ENCODE data around the gene SUV39H1. TPM values are rescaled to one million over a fixed set of nuclear protein-coding genes. Genes with fewer than 3 reads are reported as not detected.

Gene SUV39H1
- total and polyA plus RNA-seq, 9 of the 15 experiments (the other 6 are each of a cell fraction or from before 2014, with no cell fraction given), result 4.7 to 34.7 (median 17.9) TPM

GRCh38 chrX:48696909-48697727, 584 bp downstream of the SUV39H1 start (continued):
- TF ChIP-seq, protein P1, sequence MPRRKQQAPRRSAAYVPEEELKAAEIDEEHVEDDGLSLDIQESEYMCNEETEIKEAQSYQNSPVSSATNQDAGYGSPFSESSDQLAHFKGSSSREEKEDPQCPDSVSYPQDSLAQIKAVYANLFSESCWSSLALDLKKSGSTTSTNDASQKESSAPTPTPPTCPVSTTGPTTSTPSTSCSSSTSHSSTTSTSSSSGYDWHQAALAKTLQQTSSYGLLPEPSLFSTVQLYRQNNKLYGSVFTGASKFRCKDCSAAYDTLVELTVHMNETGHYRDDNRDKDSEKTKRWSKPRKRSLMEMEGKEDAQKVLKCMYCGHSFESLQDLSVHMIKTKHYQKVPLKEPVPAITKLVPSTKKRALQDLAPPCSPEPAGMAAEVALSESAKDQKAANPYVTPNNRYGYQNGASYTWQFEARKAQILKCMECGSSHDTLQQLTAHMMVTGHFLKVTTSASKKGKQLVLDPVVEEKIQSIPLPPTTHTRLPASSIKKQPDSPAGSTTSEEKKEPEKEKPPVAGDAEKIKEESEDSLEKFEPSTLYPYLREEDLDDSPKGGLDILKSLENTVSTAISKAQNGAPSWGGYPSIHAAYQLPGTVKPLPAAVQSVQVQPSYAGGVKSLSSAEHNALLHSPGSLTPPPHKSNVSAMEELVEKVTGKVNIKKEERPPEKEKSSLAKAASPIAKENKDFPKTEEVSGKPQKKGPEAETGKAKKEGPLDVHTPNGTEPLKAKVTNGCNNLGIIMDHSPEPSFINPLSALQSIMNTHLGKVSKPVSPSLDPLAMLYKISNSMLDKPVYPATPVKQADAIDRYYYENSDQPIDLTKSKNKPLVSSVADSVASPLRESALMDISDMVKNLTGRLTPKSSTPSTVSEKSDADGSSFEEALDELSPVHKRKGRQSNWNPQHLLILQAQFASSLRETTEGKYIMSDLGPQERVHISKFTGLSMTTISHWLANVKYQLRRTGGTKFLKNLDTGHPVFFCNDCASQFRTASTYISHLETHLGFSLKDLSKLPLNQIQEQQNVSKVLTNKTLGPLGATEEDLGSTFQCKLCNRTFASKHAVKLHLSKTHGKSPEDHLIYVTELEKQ (CRISPR knock-in tag; IDR thresholded peaks at IDR 0.05), result no peak
- TF ChIP-seq KLF6 (CRISPR knock-in tag; IDR thresholded peaks at IDR 0.05; ENCODE audit: borderline replicate concordance) (no peak), ZNF3 (CRISPR knock-in tag; IDR thresholded peaks at IDR 0.05) (no peak), HLTF (IDR thresholded peaks at IDR 0.05) (no peak), ZNF140 (CRISPR knock-in tag; IDR thresholded peaks at IDR 0.05) (no peak), FUS (optimal IDR thresholded peaks at IDR 0.05; ENCODE audit: low read depth, low read length) (no peak), MYBL2 (IDR thresholded peaks at IDR 0.05; ENCODE audit: low read depth) (peak; percentile 47; the same call in 1 of the 2 replicates), MYBL2 (CRISPR knock-in tag; IDR thresholded peaks at IDR 0.05; ENCODE audit: borderline replicate concordance) (no peak), DNMT1 (IDR thresholded peaks at IDR 0.05) (no peak), NR2C1 (IDR thresholded peaks at IDR 0.05) (no peak), NR2C1 (tag; IDR thresholded peaks at IDR 0.05) (no peak), ZBTB2 (IDR thresholded peaks at IDR 0.05) (0 out of 2 replicates have a peak, but pooled peaks have one; percentile 40), CREB3L1 (IDR thresholded peaks at IDR 0.05; ENCODE audit: borderline replicate concordance, low read depth) (0 out of 2 replicates have a peak, but pooled peaks have one; percentile 1), RREB1 (CRISPR knock-in tag; IDR thresholded peaks at IDR 0.05) (no peak), ZNF197 (CRISPR knock-in tag; IDR thresholded peaks at IDR 0.05; ENCODE audit: low read depth) (no peak)

Data from K562 (cell line).